Fibroblast of skin of right quadriceps (primary cell): ENCODE data around the gene LARP6.
"Not testable (repeated sequence)": the region's sequence is repeated elsewhere in the genome, so short reads cannot be mapped to it uniquely, and the experiment has no call there.

Experiments used
- DNase-seq: peaks from one replicate; pipeline ENCODE4 v3.0.0-alpha.2; 2013

LARP6 gene

GRCh38 chr15:70853973-70854665 lies at the start of gene LARP6:
LARP6 (minus strand) TSS chr15:70854157; CDS start chr15:70854088, 69 bp downstream.
- DNase-seq = peak; percentile 65

GRCh38 chr15:70902107-70902506 lies 48.1 kb upstream of the LARP6 start:
- peak; percentile 89 for DNase-seq

- peak; percentile 71 for DNase-seq
Observed at GRCh38 chr15:70892912-70893560, 39.1 kb upstream of the LARP6 start.

- DNase-seq = peak; percentile 98
Observed at GRCh38 chr15:70892002-70892911, 38.3 kb upstream of the LARP6 start, which contains the start of the genes LRRC49 and THAP10. LRRC49 (plus strand) TSS chr15:70892826; CDS start chr15:70892895, 69 bp downstream. THAP10 (minus strand) TSS chr15:70892433; CDS start chr15:70892272, 161 bp downstream.

- DNase-seq = no peak
Observed at GRCh38 chr15:70882361-70882760, 28.4 kb upstream of the LARP6 start.

- DNase-seq = no peak
Observed at GRCh38 chr15:70880781-70881180, 26.8 kb upstream of the LARP6 start.

GRCh38 chr15:70879401-70879800 lies 25.4 kb upstream of the LARP6 start:
- DNase-seq = peak; percentile 83

GRCh38 chr15:70876683-70877082 lies 22.7 kb upstream of the LARP6 start:
- no peak for DNase-seq

- no peak for DNase-seq
Observed at GRCh38 chr15:70876011-70876410, 22.1 kb upstream of the LARP6 start.

GRCh38 chr15:70875001-70875782 lies 21.2 kb upstream of the LARP6 start:
- DNase-seq = peak; percentile 57

GRCh38 chr15:70873232-70874054 lies 19.5 kb upstream of the LARP6 start:
- DNase-seq = no peak

GRCh38 chr15:70871490-70871889 lies 17.5 kb upstream of the LARP6 start:
- DNase-seq = not testable (repeated sequence)

GRCh38 chr15:70870051-70870450 lies 16.1 kb upstream of the LARP6 start:
- DNase-seq = peak; percentile 93

- DNase-seq = no peak
Observed at GRCh38 chr15:70869346-70869745, 15.4 kb upstream of the LARP6 start.

GRCh38 chr15:70867911-70868467 lies 14.0 kb upstream of the LARP6 start:
- peak; percentile 80 for DNase-seq

GRCh38 chr15:70866982-70867641 lies 13.2 kb upstream of the LARP6 start:
- DNase-seq = no peak

GRCh38 chr15:70863450-70864218 lies 9.7 kb upstream of the LARP6 start:
- peak; percentile 88 for DNase-seq

GRCh38 chr15:70859998-70860397 lies 6.0 kb upstream of the LARP6 start:
- no peak for DNase-seq

GRCh38 chr15:70859322-70859908 lies 5.5 kb upstream of the LARP6 start:
- DNase-seq = no peak
